Activated CD4-positive, alpha-beta T cell treated with anti-CD3 and anti-CD28 coated beads, Interleukin-2, Interleukin-6, amounts not matched to agents 100 ng/mL and 50 ng/mL, durations not matched to agents 16 hours and 8 hours (primary cell): Measurements from ENCODE around the gene UBE2D4.
A peak's percentile ranks its signal among the peaks of the same experiment; 100 is the strongest.
"Not testable (repeated sequence)": the region's sequence is repeated elsewhere in the genome, so short reads cannot be mapped to it uniquely, and the experiment has no call there.

Source experiments
- DNase-seq: peaks from one replicate; pipeline ENCODE4 v3.0.0-alpha.2; 2020

UBE2D4 gene

GRCh38 chr7:43925984-43926797, at the start of gene UBE2D4:
Gene UBE2D4, plus strand, starts transcription at chr7:43926436. Its CDS starts 97 bp downstream, at chr7:43926533.
- DNase-seq = peak; percentile 92

- DNase-seq = no peak
These were observed 49.1 kb upstream of the UBE2D4 start for GRCh38 chr7:43876976-43877745.

- DNase-seq = no peak
These were observed 48.0 kb upstream of the UBE2D4 start for GRCh38 chr7:43877968-43878864.

- no peak for DNase-seq
These were observed 47.4 kb upstream of the UBE2D4 start for GRCh38 chr7:43878867-43879266.

- no peak for DNase-seq
These were observed 46.8 kb upstream of the UBE2D4 start for GRCh38 chr7:43879477-43879876.

- no peak for DNase-seq
These were observed 45.6 kb upstream of the UBE2D4 start for GRCh38 chr7:43880596-43880995.

- DNase-seq = no peak
These were observed 42.0 kb upstream of the UBE2D4 start for GRCh38 chr7:43884209-43884608.

GRCh38 chr7:43884617-43885016, 41.6 kb upstream of the UBE2D4 start:
- no peak for DNase-seq

- no peak for DNase-seq
These were observed 37.0 kb upstream of the UBE2D4 start for GRCh38 chr7:43888993-43889945.

- no peak for DNase-seq
These were observed 35.8 kb upstream of the UBE2D4 start for GRCh38 chr7:43890468-43890867.

GRCh38 chr7:43891069-43891955, 34.9 kb upstream of the UBE2D4 start:
- DNase-seq = no peak

- DNase-seq = no peak
These were observed 30.3 kb upstream of the UBE2D4 start for GRCh38 chr7:43895847-43896415.

- not testable (repeated sequence) for DNase-seq
These were observed 27.7 kb upstream of the UBE2D4 start for GRCh38 chr7:43898571-43898970.

GRCh38 chr7:43902542-43903054, 23.6 kb upstream of the UBE2D4 start:
- DNase-seq = no peak

GRCh38 chr7:43904533-43905208, 21.6 kb upstream of the UBE2D4 start:
- DNase-seq = peak; percentile 5

GRCh38 chr7:43905209-43905946, 20.9 kb upstream of the UBE2D4 start:
- no peak for DNase-seq

- peak; percentile 22 for DNase-seq
These were observed 20.3 kb upstream of the UBE2D4 start for GRCh38 chr7:43905956-43906330.

- DNase-seq = peak; percentile 64
These were observed 19.8 kb upstream of the UBE2D4 start, which contains the start of gene URGCP for GRCh38 chr7:43906331-43907010. Gene URGCP, minus strand, starts transcription at chr7:43906596. Its CDS starts 21 bp downstream, at chr7:43906575.
